Left lung (tissue), 10 donors: ENCODE measurements around the gene SLC20A1. TPM values are rescaled to one million over a fixed set of nuclear protein-coding genes. Genes with fewer than 3 reads are reported as not detected.

Experiments
- ATAC-seq: fragments of 200-7000 bp; cut with Tn5 transposase; one replicate; pipeline ENCODE4 v1.9.1; 2020; ENCODE audit warnings: moderate library complexity
- DNase-seq, 4 donors: peaks; one replicate each; pipeline ENCODE4 v3.0.0-alpha.2; 2013 to 2020
- H3K27ac ChIP-seq, 2 donors: fragments of 200-600 bp; sonication (generic) in 1 of 2; one replicate each; pipeline versions ENCODE4 v1.5.0 to v1.8.0; 2020 to 2021
- H3K27me3 ChIP-seq, 2 donors: fragments of 200-600 bp; sonication (generic) in 1 of 2; one replicate each; pipeline versions ENCODE4 v1.5.0 to v1.8.0; 2020 to 2021
- H3K36me3 ChIP-seq, 2 donors: fragments of 200-600 bp; sonication (generic) in 1 of 2; one replicate each; pipeline versions ENCODE4 v1.5.0 to v1.8.0; 2020 to 2021
- H3K4me1 ChIP-seq, 2 donors: fragments of 200-600 bp; one replicate each; pipeline ENCODE4 v1.8.0; 2021
- H3K4me3 ChIP-seq, 2 donors: fragments of 200-600 bp; sonication (generic) in 1 of 2; one replicate each; pipeline versions ENCODE4 v1.5.0 to v1.8.0; 2020 to 2021; ENCODE audit warnings: mild to moderate bottlenecking in 1 of 2
- H3K9me3 ChIP-seq, 2 donors: fragments of 200-600 bp; sonication (generic) in 1 of 2; one replicate each; pipeline versions ENCODE4 v1.5.0 to v1.8.0; 2020 to 2021
- CTCF ChIP-seq, 2 donors: fragments of 200-600 bp; sonication (generic) in 1 of 2; IDR thresholded peaks; one replicate each; pipeline versions ENCODE4 v1.5.0 to v1.8.0; 2021; ENCODE audit warnings: antibody characterized with exemption in 2 of 2
- intact Hi-C, 2 donors: fragments of 100-400 bp; cut with DNase I; formaldehyde crosslinking; loops; one replicate each; pipeline versions ENCODE4 v1.11.2 to v1.14.2; 2022
- polyA plus RNA-seq, 6 donors: library from polyadenylated mRNA; unstranded; fragments of 120-200 nt; gene quantifications; one replicate each; pipeline ENCODE4 v1.2.1, GENCODE V29; 2013; ENCODE audit not compliant: insufficient read length in 6 of 6
- total RNA-seq, 2 donors: library from RNA; stranded (reverse); fragmentation: NEBNext Ultra II Directional; extraction: Animal tissue kit (Norgen Biotek cat#: 25700); gene quantifications; one replicate each; pipeline ENCODE4 v1.2.1, GENCODE V29; 2021
- donor health status: DM: no; HTN: yes; CAD: no.
- donor health status: DM: no; HTN: no; CAD: no.

Gene SLC20A1
- total and polyA plus RNA-seq, 8 donors = 33.9 to 68.2 (median 37.8) TPM

GRCh38 chr2:112642561-112642960 lies 3.2 kb upstream of the SLC20A1 start:
- H3K36me3 ChIP-seq = peaks cover 0 to 3% of the 10 kb centered on the region in 2 donors
- H3K27me3 ChIP-seq = no peaks in the 10 kb centered on the region
- no peak for DNase-seq
- no peak overlapping the region for H3K27ac ChIP-seq
- no peak for ATAC-seq
- no peak overlapping the region for H3K4me3 ChIP-seq
- intact Hi-C loops = no loop called here
- no peaks in the 10 kb centered on the region for H3K9me3 ChIP-seq
- H3K4me1 ChIP-seq = peaks cover 11 to 59% of the 10 kb centered on the region in 2 donors
- no peak for TF ChIP-seq CTCF (IDR thresholded peaks at IDR 0.05)

- TF ChIP-seq CTCF (IDR thresholded peaks at IDR 0.05) = no peak
- DNase-seq = no peak
Observed at GRCh38 chr2:112642966-112643365, 2.8 kb upstream of the SLC20A1 start.

GRCh38 chr2:112643488-112643887 lies 2.3 kb upstream of the SLC20A1 start:
- TF ChIP-seq CTCF (IDR thresholded peaks at IDR 0.05) = no peak
- H3K27me3 ChIP-seq = no peaks in the 10 kb centered on the region
- peaks cover 0 to 13% of the 10 kb centered on the region in 2 donors for H3K36me3 ChIP-seq
- ATAC-seq = no peak
- DNase-seq = no peak
- intact Hi-C loops = no loop called here
- no peak overlapping the region for H3K4me3 ChIP-seq
- H3K9me3 ChIP-seq = no peaks in the 10 kb centered on the region
- peaks cover 17 to 68% of the 10 kb centered on the region in 2 donors for H3K4me1 ChIP-seq
- no peak overlapping the region for H3K27ac ChIP-seq

More at GRCh38 chr2:112642966-112643365, 2.8 kb upstream of the SLC20A1 start:
- no peak for ATAC-seq
- intact Hi-C loops = no loop called here
- Histone ChIP-seq H3K27me3 (no peaks in the 10 kb centered on the region), H3K36me3 (peaks cover 0 to 7% of the 10 kb centered on the region in 2 donors), H3K4me3 (no peak overlapping the region), H3K27ac (no peak overlapping the region), H3K4me1 (peaks cover 15 to 63% of the 10 kb centered on the region in 2 donors), H3K9me3 (no peaks in the 10 kb centered on the region)

- ATAC-seq = peak; percentile 3
Observed at GRCh38 chr2:112644155-112644932, 1.4 kb upstream of the SLC20A1 start.

More at GRCh38 chr2:112644155-112644932, 1.4 kb upstream of the SLC20A1 start:
- intact Hi-C loops = no loop called here
- peaks cover 0 to 21% of the 10 kb centered on the region in 2 donors for H3K36me3 ChIP-seq
- H3K4me1 ChIP-seq = peaks cover 18 to 77% of the 10 kb centered on the region in 2 donors
- peak overlapping the region; percentile 92 to 97 for H3K27ac ChIP-seq
- H3K27me3 ChIP-seq = no peaks in the 10 kb centered on the region
- peak overlapping the region; percentile 74 to 84 for H3K4me3 ChIP-seq
- DNase-seq = no peak
- no peak for TF ChIP-seq CTCF (IDR thresholded peaks at IDR 0.05)
- no peaks in the 10 kb centered on the region for H3K9me3 ChIP-seq
